GM19438 (cell line): ENCODE results near the gene IL21.

ENCODE experiments used
- ATAC-seq: cut with Tn5 transposase; IDR thresholded peaks from one replicate; pipeline ENCODE4 v1.9.1; 2021; ENCODE audit warnings: low read depth; ENCODE audit not compliant: unreplicated experiment

The IL21 gene

DNA sequence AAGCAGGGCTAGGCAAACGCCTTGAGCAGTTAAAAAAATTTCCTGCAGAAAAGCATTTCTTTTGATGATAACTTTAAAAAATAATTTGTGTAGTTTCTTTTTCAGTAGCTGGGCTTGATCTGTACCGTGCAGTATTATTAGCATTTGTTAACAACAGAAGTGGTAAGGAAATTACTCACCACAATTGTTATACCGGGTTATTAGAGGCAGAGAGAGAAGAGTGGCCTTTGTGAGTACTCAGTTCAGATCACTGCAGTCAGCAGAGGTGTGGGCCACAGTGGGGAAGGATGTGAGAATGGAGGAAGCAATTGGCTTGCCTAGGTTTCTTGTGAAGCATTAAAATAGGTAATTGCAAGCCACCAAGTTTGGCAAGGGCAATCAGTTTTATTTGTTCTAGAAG lies 14.3 kb upstream of the IL21 start:
- no peak for ATAC-seq

DNA sequence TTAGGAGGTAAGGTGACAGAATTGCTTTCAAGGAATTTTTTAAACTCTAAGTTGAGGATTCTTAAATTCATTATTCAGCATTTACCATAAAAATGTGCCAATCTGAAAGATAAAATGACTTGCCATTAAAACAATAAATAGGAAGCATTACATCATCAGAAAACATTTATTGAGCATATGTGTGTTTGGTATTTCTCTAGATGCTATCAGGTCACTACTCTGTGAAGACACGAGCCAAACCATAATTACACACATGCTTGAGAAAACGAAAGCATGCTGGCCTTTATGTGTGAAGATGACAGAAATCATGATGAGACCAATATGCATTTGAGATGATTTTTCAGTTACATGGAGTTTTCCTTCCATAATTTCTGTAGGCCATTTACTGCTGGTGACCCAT lies 12.3 kb upstream of the IL21 start:
- ATAC-seq: no peak

DNA sequence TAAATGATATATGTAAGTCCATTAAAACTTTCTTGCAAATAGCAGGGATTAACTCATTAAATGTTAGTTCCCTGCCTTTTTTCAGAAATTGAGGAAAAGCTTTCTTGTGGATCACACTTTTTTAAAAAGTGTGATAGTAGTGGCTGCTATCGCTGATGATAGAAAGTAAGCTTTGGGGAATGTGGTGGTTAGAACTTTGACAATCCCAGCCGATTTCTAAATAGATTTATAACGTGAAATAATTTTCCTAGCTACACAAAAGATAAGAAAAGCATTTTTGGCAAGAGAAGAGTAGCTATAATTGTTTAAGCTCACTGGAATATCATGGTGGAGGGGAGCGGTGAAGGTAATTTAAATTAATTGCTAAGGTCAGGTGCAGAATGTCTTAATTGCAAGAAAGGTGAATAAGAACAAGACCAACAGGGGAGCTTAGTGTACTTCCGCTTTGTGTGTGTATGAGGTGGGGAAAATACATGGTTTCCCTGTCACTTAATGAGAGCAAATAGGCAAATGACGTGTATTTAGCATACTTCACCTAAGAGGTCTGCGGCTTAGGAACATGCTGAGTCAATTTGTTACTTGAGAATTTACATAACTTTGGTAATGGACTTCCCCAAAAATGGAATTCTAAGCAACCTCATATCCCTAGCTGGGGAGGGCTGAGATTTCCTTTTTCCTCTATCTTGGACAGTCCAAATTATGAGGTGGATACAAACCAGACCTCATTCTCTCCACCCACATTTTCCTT lies 11.7 kb upstream of the IL21 start:
- ATAC-seq: peak; percentile 54

DNA sequence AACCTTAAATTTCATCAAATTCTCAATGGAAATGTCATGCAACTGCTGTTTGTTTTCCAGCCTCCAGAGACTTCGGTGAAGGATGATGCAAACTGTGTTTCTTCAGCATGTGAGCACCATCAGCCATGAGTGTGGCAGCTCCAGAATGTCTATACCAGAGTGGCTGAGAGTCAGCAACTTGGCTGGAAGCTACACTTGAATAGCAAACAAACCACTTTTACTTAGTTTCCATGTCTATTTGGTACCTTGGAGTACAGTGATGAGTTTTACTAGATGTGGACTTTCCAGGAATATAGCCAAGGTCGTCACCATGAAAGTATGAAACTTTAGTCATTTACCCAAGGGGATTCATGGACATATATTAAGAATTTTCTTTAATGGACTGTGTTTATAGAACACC lies 4.3 kb upstream of the IL21 start:
- no peak for ATAC-seq

DNA sequence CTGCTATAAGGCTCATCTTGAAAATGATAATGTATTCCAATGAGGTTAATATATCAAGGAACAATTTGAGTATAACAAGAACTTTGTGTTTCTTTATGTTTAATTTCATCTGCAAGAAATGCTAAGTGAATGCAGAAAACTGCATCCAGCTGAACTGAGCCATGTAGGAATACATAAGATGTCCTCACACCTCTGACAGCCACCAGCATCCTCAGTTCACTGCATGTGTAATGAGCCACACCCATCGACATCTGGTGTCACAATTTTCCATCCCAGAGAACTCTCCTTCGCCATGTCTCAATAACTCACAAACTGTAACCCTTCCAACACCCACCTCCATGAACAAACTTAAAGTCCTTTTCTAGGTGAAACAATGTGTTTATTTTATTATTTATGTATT lies 3.3 kb upstream of the IL21 start:
- no peak for ATAC-seq

DNA sequence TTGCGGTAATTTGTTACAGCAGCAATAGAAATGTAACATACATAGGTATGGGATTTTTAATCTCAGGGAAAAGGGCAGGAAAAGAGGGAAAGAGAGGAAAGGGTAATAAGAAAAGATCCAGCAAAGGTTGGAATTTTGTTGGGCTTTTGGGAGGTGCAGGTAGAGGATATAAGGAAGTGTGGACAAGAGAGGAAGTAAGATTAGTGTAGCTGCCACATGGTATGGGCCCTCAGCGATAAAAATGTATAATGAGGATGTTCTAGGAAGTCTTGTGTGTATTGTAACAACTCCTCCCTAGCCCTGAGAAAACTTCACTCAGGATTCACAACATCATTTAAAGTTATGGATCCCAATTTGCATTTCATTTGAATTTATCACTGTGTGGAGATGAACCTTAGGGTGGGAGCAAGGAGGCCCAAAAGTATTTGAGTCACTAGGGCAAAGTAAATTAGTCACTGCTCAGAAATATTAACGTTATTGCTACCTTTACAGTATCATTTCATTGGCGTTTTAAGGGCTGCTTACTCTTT lies 2.8 kb upstream of the IL21 start:
- ATAC-seq: no peak

DNA sequence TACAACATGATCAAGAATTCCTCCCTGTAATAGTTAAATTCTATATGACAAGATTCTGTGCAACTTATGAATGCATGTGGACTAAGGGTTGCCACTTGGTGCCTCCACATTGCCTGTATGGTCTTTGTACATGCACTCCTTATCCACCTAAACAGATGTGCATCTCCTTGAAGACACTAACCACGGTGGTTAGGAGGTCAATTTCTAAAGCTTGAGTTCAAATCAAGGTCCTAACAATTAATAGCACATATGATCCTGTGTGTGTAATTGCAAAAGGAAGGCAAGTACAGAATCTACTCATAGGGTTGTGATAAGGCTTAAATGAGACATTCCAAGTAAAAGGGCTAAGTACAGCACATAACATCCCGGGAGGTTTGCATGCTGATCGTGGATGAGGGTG lies 1.5 kb upstream of the IL21 start:
- no peak for ATAC-seq

- no peak for ATAC-seq
Observed at GRCh38 chr4:122619611-122620010, 1.3 kb downstream of the IL21 start.

DNA sequence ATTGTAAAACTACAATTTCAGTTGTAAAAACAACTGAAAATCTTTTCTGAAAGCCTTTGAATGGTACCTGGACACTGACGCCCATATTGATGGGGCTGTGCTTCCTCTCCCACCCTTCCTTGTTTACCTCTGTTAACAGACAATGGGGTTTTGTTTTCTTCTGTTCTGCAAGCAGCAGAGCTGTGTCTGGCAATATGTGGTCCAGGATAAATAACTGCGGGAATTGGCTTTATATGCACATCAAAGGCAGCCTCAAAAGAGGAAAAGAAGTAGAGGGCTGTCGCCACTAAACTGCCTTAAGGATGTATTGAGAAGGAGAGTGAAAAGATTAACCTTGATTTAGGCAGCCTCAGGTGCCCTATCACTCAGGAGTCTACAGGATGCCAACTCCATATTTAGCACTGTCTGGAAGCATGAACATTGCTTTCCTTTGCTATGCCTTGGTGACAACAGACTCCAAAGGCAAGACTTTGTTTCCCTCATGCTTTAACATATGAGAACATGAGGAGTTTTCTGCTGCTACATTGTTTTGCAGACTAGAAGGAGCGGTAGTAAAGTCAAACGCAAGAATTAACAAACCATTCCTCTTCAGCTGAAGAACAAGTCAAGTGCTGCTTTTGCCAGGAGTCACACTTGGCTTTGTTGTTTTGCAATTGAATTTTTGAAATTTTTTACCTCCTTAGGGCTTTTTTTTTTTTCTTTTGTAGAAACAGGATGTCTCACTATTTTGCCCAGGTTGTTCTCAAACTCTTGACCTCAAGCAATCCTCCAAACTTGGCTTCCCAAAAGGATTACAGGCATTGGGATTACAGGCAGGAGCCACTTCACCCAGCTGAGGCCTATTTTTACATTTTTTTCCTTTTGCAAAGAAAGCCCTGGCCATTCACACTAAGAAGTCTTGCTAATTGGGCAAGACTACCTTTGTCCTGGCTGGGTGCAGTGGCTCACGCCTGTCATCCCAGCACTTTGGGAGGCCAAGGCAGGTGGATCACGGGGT lies 3.0 kb downstream of the IL21 start:
- no peak for ATAC-seq

DNA sequence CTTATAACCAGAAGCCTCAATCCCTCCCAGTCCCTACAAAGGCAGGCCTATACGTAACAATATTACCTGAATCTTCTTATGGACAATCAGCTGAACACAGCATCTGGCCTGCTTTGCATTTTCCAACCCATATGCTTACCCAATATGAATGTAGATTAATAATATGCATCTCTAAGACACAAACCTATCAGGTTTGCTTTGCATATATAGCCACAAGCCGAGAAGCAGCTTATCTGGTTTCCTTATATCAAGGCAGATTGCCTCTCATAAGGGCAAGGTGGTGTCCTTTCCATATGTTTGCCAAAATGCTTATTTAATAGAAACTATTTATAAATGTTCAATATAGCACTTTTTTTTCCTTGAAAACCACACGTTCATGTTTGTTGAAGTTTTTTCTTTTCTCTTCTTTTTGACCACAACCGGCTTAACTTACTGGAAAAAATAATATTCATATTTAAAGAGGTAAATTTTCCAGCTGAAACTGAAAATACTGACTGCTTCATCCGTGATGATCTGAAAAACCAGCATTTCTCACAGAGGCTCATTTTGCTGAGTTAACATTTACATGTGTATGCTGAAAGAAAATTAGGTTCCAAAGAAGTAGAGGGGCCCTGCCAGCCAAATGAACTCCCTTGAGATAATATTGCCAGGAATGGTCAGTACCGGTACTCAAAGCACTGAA lies 3.8 kb downstream of the IL21 start:
- no peak for ATAC-seq

DNA sequence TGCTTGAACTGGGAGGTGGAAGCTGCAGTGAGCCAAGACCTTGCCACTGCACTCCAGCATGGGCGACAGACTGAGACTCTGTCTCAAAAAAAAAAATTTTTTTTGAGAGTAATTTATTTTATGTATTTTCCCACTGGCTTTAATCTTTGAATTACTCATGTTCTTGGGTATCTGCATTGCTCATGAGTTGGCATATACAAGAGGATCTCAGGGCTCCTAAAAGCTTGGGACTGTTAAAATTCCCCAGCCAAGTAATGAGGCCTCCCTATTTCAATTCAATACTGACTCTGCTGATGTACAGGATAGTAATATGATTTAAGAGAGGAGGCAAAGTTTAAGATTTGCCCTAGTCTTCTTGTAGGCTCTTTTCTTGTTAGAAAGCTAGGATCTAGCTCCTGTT lies 6.2 kb downstream of the IL21 start:
- no peak for ATAC-seq

DNA sequence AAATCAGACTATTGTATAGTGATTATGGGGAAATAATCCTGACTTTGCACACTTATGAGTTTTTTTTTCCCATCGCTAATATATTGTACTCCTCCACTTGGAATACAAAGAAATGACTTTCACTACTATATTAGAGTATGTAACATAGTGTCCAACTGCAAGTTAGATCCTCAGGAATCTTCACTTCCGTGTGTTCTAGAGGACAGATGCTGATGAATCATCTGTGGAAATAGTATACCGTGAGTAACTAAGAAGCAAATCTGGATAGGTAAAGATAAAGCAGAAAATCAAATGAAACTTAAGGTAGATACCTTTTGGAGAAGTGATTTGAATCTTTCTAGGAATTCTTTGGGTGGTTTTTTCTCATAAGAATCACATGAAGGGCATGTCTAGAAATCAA lies 8.3 kb downstream of the IL21 start:
- no peak for ATAC-seq

DNA sequence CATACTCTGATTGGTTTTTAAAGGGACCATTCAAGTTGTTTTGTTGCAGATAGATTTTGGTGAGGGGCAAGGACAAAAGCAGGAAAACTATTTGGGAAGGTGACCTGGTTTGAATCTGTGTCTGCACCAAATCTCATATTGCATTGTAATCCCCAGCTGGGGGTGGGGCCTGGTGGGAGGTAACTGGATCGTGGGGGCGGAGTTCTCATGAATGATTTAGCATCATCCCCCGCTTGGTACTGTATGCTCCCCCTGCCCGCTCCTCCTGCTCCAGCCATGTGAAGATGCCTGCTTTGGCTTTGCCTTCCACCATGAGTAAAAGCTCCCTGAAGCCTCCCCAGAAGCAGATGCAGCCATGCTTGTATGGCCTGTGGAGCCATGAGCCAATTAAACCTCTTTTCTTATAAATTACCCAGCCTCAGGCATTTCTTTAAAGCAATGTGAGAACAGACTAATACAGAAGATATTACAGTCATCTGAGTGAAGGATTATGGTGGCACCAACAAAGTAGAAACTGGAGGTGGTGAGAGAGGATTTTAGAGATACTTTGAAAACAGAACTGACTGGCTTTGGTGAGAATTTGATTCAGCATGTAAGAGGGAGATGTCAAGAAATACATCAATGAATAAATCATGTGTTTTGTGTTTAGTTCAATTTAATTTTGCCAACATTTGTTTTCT lies 14.4 kb downstream of the IL21 start:
- no peak for ATAC-seq

- ATAC-seq: no peak
Observed at GRCh38 chr4:122604146-122604545, 16.7 kb downstream of the IL21 start.

GRCh38 chr4:122603156-122603574 lies 17.7 kb downstream of the IL21 start:
- no peak for ATAC-seq

GRCh38 chr4:122602277-122603142 lies 18.4 kb downstream of the IL21 start:
- ATAC-seq: no peak

GRCh38 chr4:122591196-122591595 lies 29.7 kb downstream of the IL21 start:
- no peak for ATAC-seq

DNA sequence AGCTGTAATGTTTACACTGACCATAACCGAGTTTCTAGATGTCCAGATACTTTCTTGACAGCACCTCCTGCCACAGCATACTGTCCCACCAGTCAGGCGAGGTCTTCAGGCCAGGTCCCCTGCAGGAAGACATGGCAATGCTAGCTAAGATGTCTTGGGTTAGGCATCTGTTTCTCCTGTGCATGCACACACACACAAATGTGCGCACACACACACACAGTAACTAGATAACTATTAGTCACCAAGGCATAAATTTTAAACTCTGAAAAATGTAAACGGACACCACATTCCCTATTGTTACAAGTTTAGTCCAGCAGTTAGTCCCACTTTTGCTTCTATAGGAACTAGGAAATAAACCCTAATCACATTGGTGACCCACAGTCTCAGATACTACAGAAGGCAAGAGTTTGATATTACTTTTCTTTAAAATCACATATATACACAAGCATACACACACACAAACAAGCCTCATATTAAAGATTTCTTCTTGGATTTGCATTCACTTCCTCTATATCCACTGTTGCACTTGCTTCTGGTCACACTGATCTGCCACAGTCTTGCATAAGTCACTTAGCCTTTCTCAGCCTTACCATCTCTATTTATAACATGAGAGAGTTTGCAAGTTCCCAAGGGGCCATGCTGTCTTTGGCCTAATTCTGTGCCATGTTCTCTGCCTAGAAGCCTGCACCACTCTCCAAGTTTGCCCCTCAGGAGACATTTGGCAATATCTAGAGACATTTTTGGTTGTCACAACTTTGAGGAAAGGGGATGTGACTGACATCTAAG lies 32.2 kb downstream of the IL21 start:
- ATAC-seq: no peak

- no peak for ATAC-seq
Observed at GRCh38 chr4:122584519-122584918, 36.3 kb downstream of the IL21 start.
